ENCODE measurements around the gene KRTAP5-3.

KRTAP5-3 gene

GRCh38 chr11:1570896-1571759 lies 37.1 kb downstream of the KRTAP5-3 start (continued):
- TF ChIP-seq YY2 (tag by site-specific recombination; IDR thresholded peaks at IDR 0.05) (no peak), WT1 (tag by site-specific recombination; IDR thresholded peaks at IDR 0.05) (no peak), PRDM4 (tag by site-specific recombination; IDR thresholded peaks at IDR 0.05) (no peak), HOXD13 (CRISPR knock-in tag; IDR thresholded peaks at IDR 0.05; ENCODE audit: borderline replicate concordance) (no peak), SP2 (tag by site-specific recombination; IDR thresholded peaks at IDR 0.05) (peak; percentile 31; the same call in 1 of the 2 replicates), BCL11B (tag by site-specific recombination; IDR thresholded peaks at IDR 0.05; ENCODE audit: low read depth) (no peak), ZNF221 (tag by site-specific recombination; IDR thresholded peaks at IDR 0.05; ENCODE audit: borderline replicate concordance) (no peak), ZNF19 (tag by site-specific recombination; IDR thresholded peaks at IDR 0.05; ENCODE audit: low read depth) (no peak), KLF7 (tag by site-specific recombination; IDR thresholded peaks at IDR 0.05; ENCODE audit: borderline replicate concordance) (no peak), ZNF350 (tag by site-specific recombination; IDR thresholded peaks at IDR 0.05) (no peak), ZNF830 (tag by site-specific recombination; IDR thresholded peaks at IDR 0.05; ENCODE audit: low read depth) (no peak), GLIS2 (tag by site-specific recombination; IDR thresholded peaks at IDR 0.05) (peak; percentile 68), ZNF664 (tag by site-specific recombination; IDR thresholded peaks at IDR 0.05) (no peak), ZBTB10 (tag by site-specific recombination; IDR thresholded peaks at IDR 0.05) (no peak; the same call in 1 of the 2 replicates), ZNF776 (tag by site-specific recombination; IDR thresholded peaks at IDR 0.05; ENCODE audit: borderline replicate concordance) (no peak), ZNF549 (tag by site-specific recombination; IDR thresholded peaks at IDR 0.05) (no peak), ZNF544 (tag by site-specific recombination; IDR thresholded peaks at IDR 0.05) (no peak), ZBTB48 (tag by site-specific recombination; IDR thresholded peaks at IDR 0.05) (0 out of 2 replicates have a peak, but pooled peaks have one; percentile 18), ZBTB26 (tag by site-specific recombination; optimal IDR thresholded peaks at IDR 0.05) (peak; percentile 38), BCL11A (tag by site-specific recombination; IDR thresholded peaks at IDR 0.05; ENCODE audit: low read depth) (no peak), ZNF785 (tag by site-specific recombination; IDR thresholded peaks at IDR 0.05) (no peak), ZNF623 (tag by site-specific recombination; IDR thresholded peaks at IDR 0.05) (no peak), ZSCAN23 (tag by site-specific recombination; IDR thresholded peaks at IDR 0.05) (no peak), ZNF600 (tag by site-specific recombination; IDR thresholded peaks at IDR 0.05) (0 out of 2 replicates have a peak, but pooled peaks have one; percentile 41), ZNF23 (tag by site-specific recombination; IDR thresholded peaks at IDR 0.05; ENCODE audit: borderline replicate concordance) (no peak), ZBTB7A (tag by site-specific recombination; IDR thresholded peaks at IDR 0.05; ENCODE audit: low read depth) (no peak), ZSCAN5A (tag by site-specific recombination; IDR thresholded peaks at IDR 0.05) (no peak; the same call in 1 of the 2 replicates), ZNF335 (tag by site-specific recombination; conservative IDR thresholded peaks at IDR 0.05) (peak; percentile 64), PRDM1 (tag by site-specific recombination; IDR thresholded peaks at IDR 0.05) (no peak), ZNF621 (tag by site-specific recombination; IDR thresholded peaks at IDR 0.05) (no peak), PBX3 (CRISPR knock-in tag; IDR thresholded peaks at IDR 0.05) (no peak)

All from HEK293 (cell line).